Measurements from ENCODE around the gene ZNF687.

Gene ZNF687

DNA sequence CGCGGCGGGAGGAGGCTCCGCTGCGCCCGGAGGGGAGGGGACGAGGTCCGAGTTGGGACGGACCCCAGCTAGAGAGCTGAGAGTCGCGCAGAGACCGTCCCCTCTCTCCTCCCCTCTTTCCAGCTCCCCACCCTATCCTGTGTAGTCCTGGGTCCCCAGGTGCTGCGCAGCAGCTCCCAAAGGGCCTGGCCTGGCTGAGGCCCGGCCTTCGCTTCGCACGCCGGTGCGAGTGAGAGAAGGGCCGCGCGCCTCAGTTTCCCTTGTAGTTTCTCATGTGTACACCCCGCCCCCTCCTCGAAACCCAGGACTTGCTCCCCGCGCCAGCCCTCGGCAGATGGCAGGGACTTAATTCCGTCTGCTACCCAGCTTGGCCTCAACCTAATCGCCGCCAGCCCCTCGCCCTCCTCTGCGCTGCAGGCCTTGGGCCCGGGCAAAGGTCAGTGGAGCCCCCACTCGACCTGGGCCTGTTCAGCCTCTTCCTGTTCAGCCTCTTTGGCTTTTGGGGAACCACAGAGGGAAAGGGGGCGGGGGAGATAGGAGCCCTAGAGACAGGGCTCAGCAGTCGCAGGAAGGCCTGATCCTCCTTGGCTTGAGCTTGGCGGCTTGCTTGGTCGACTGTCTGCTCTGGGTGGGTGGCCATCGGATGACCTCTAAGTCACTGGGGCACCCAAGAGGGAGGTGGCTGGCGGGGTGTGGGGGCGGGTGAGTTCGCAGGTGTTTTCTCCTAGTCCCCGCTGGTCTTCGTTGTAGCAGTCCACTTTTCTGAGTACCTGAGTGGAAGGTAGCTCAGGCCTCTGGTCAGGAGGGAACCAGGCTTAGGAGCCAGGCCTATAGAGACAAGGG lies 1.0 kb downstream of the ZNF687 start:
- DNase-seq: no peak

DNA sequence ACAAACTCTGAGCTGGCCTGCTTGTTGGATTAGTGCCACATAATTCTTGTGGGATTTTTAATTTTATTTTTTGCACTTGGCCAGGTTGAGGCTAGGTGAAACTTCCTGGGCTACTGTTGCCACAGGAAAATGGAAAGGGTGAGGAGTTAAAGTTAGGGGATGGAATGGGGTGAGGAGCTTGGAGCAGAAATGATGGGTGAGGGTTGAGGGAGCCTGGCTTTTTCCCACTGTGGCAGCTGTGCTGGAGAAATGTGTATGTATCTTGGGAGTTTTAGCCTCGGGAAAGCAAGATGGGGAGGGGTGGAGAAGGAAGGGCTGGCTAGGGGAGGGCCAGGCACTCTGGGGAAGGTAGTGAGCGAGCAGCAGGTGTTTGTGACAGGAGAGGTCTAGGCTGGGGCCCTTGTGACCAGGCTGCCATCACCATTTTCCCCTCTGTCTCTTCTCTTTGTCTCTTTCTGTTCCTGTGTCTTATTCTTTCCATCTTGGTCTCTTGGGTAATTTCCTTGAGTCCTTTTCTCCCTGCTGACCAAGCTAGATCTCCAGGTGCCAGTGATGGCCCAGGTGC lies 2.0 kb downstream of the ZNF687 start:
- DNase-seq: no peak

DNA sequence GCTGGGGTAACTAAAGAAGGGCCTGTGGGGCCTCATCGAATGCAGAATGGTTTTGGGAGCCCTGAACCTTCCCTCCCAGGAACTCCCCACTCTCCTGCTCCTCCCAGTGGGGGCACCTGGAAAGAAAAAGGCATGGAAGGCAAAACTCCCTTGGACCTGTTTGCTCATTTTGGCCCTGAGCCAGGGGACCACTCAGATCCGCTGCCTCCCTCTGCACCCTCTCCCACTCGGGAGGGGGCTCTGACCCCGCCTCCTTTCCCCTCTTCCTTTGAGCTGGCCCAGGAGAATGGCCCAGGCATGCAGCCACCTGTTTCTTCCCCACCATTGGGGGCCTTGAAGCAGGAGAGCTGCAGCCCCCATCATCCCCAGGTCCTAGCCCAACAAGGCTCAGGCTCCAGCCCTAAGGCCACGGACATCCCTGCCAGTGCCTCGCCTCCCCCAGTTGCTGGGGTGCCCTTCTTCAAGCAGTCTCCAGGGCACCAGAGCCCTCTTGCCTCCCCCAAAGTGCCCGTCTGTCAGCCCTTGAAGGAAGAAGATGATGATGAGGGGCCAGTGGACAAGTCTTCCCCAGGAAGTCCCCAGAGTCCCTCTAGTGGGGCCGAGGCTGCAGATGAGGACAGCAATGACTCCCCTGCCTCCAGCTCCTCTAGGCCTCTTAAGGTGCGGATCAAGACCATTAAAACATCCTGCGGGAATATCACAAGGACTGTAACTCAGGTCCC lies 4.7 kb downstream of the ZNF687 start:
- DNase-seq: no peak

DNA sequence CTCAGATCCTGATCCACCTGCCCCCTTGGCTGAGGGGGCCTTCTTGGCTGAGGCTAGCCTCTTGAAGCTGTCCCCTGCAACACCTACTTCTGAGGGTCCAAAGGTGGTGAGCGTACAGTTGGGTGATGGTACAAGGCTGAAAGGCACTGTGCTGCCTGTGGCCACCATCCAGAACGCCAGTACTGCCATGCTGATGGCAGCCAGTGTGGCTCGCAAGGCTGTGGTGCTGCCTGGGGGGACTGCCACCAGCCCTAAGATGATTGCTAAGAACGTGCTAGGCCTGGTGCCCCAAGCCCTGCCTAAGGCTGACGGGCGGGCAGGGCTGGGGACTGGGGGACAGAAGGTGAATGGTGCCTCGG lies 5.2 kb downstream of the ZNF687 start:
- DNase-seq: no peak

DNA sequence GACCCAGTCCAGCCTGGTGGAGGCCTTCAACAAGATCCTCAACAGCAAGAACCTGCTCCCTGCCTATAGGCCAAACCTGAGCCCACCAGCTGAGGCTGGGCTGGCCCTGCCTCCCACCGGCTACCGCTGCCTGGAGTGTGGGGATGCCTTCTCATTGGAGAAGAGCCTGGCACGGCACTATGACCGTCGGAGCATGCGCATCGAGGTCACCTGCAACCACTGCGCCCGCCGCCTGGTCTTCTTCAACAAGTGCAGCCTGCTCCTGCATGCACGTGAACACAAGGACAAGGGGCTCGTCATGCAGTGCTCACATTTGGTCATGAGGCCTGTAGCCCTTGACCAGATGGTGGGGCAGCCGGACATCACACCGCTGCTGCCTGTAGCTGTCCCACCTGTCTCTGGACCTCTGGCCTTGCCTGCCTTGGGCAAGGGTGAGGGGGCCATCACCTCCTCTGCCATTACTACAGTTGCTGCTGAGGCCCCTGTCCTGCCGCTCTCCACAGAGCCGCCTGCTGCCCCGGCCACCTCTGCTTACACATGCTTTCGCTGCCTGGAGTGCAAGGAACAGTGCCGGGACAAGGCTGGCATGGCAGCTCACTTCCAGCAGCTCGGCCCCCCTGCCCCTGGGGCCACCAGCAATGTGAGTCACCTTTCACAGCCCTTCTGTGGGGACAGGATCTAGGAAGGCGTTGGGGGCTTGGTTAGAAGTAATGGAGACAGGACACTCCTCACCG lies 5.8 kb downstream of the ZNF687 start:
- DNase-seq: no peak

DNA sequence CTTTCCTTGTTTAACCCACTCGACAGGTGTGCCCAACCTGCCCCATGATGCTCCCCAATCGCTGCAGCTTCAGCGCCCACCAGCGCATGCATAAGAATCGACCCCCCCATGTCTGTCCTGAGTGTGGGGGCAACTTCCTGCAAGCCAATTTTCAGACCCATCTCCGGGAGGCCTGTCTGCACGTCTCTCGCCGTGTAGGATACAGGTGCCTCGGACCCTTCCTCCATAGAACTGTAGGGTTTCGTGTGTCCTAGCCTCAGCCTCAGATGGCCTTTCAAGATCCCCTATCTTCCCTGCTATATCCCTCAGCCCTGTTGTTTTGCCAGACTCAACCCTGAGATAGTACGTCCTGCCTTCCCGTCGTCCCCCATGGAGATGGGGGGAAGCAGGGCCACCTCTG lies 6.4 kb downstream of the ZNF687 start:
- DNase-seq: no peak

DNA sequence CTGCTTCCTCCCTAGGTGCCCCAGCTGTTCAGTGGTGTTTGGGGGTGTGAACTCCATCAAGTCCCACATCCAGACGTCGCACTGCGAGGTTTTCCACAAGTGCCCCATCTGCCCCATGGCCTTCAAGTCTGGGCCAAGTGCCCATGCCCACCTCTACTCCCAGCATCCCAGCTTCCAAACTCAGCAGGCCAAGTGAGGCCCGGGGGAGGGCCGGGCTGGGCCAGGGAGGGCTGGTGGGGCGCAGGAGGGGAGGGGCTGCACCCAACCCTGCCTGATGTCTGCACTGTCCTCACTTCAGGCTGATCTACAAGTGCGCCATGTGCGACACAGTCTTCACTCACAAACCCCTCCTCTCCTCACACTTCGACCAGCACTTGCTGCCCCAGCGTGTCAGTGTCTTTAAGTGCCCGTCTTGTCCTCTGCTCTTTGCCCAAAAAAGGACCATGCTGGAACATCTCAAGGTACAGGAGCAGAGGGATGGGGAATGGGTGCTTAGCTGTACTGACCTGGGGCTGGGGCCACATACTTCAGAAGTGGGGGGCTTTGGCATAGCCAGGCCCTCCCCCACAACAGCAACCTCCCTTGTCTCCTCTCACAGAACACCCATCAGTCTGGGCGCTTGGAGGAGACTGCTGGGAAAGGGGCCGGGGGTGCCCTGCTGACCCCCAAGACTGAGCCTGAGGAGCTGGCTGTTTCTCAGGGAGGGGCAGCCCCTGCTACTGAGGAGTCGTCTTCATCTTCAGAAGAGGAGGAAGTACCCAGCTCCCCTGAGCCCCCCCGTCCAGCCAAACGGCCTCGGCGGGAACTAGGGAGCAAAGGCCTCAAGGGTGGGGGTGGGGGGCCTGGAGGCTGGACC lies 7.2 kb downstream of the ZNF687 start:
- DNase-seq: no peak

DNA sequence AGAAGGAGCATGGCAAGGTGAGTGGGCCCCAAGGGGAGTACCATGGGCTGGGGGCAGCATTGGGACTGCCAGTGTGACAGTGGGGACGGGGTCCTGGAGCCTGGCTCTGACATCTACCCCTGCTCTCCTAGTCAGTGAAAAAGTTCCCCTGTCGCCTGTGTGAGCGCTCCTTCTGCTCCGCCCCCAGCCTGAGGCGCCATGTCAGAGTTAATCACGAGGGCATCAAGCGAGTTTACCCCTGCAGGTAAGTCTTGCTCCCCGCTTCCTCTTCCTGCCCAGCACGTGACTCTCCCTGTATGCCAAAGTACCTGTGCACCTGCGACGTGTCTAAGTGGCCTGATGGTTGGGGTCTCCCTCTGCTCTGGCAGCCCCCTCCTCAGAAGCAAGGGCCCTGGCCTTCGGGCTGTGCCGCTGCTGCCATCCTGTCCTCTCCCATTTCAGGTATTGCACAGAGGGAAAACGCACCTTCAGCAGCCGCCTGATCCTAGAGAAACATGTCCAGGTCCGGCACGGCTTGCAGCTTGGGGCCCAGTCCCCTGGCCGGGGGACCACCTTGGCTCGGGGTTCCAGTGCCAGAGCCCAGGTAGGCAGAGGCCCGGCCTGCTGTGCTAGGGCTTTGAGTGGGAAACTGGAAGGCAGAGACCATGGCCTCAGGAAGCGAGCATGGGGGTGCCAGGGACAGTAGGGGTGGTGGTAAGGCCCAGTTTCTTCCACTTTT lies 8.1 kb downstream of the ZNF687 start:
- no peak for DNase-seq

DNA sequence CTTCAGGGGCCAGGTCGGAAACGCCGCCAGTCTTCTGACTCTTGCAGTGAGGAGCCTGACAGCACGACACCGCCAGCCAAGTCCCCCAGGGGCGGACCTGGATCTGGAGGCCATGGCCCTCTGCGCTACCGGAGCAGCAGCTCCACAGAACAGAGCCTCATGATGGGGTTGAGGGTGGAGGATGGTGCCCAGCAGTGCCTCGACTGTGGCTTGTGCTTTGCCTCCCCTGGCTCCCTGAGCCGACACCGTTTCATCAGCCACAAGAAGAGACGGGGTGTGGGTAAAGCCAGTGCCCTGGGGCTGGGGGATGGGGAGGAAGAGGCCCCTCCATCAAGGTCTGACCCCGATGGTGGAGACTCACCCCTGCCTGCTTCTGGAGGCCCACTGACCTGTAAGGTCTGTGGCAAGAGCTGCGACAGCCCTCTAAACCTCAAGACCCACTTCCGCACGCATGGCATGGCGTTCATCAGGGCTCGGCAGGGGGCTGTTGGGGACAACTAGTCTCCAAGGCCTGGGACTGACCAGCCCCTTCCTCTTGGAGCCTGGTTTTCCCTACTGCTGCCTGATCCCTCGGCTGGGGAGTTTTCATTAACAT lies 8.7 kb downstream of the ZNF687 start:
- DNase-seq: no peak

DNA sequence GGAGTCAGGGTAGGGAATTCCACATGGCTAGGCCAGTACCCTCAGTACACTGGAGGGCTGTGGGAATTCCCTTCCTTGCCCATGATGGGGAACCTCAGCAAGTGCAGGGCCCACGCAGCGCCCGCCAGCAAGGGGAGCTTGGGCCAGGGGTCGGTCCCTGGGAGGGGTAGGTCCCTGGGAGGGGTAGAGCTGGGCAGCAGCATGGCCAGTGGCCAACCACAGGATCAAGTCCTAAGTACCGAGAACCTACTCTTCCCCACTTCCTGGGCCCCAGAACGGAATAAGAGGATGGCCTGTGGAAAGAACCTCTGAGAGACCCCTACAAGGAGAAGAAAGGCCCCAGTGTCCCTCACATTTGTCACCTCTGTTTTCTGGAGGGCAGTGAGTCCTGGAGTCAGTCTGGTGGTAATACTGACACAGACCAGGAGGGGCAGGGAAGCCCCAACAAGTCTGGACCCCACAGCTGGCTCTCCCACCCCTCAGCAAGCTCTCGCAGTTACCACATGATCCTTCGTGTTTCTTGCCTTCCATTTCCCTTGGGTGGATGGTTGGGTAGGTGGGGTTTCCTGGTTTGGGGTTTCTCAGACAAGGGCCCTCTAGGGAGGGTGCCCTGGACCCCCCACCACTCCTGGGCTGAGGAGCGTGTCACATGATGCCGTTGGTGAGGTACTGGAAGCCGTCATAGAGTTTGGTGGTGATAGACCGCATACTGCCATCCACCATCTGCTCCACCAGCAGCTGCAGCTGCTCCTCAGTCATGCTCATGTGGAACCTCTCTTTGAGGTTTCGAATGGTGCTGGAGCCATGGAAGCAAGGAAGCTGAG lies 10.3 kb downstream of the ZNF687 start:
- DNase-seq: no peak

DNA sequence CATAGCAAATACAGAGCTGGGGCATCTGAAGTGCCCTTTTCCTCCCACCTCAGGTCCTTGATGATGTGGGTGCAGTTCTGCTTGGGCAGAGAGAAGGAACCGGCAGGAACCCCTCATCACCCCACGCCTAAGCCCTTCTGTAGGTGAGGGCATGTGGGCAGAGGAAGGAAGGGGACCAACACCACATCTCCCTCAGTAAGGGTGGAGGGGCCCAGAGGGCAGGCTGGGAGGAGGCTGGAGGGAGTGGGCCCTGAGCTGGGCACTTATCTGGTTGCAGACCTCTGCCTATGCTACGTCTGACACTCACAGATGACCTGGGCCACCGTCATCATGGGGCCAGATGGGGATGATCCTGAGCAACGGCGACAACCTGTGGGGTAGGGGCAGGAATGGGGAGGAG lies 11.0 kb downstream of the ZNF687 start:
- no peak for DNase-seq

DNA sequence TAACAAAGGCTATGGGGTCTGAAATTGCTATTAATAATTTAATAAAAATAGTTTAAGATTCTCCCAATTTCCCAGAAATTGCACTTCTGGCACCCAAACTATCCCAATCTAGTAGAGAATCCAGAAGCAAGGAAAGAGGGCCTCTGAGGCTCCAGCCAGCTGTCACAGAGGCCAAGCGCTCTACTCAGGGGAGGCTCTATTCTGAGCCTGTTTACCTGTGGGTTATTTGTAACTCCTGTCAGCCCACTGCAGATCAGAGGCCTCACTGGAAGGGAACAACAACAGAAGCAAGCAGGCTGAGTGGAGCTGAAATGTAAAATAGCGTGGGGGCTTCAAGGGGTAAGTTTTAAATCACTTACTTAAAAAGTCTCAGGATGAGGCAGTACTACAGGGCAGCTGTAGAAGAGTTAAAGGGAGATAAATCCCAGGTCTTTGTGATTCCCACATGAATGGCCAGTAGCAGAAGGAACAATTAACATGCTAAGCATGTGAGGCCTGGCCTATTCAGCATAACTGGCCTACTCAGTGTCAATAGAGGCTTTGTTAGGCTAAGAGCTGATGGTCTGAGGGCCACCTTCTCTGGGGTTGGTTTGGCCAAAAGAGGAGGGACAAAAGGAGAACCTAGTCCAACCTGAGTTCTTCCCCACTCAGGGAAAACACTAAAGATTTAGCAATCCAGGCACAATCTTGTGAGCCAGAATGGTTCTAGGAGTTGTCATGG lies 12.8 kb downstream of the ZNF687 start:
- no peak for DNase-seq

DNA sequence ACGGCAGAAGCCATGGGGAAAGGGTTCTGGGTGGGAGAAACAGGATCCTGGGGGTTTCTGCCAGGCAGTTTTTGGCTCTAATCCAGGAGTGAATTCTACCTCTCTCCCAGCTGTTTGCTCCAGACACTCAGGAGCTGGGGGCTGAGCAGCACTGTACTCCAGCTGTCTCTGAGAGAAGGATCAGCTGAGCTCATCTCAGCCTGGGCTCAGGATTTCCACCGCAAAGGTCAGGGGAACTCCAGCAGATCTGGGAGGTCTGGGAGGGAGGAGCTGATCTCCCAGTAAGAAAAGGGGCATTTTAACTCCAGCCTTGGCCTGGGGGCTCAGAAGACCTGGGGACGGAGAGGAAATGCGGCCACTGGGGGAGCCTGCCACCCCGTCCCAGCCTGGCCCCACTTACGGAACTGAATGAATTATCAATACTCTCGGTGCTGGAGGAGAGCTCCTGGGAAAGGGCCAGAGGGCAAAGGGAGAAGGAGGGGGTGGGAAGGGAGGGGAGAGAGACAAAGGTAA lies 27.8 kb downstream of the ZNF687 start:
- DNase-seq: no peak

DNA sequence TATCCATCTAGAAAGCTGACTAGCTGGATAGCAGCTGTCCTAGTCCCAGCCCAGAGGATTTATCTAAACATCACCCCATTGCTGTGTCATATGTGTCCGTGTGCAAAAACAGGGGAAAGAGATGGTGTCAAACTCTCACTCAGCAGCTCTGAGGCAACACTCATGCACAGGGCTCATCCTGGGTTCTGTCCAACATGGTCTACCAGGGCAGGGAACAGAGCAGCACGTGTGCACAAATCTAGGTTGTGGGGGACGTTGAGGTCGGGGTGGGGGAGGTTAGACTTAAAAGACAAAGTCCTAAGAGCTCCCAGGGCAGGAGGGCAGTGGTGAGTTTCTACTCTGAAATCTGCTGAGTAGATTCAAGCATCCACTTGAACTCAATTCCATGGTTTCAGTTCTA lies 28.9 kb downstream of the ZNF687 start:
- no peak for DNase-seq

DNA sequence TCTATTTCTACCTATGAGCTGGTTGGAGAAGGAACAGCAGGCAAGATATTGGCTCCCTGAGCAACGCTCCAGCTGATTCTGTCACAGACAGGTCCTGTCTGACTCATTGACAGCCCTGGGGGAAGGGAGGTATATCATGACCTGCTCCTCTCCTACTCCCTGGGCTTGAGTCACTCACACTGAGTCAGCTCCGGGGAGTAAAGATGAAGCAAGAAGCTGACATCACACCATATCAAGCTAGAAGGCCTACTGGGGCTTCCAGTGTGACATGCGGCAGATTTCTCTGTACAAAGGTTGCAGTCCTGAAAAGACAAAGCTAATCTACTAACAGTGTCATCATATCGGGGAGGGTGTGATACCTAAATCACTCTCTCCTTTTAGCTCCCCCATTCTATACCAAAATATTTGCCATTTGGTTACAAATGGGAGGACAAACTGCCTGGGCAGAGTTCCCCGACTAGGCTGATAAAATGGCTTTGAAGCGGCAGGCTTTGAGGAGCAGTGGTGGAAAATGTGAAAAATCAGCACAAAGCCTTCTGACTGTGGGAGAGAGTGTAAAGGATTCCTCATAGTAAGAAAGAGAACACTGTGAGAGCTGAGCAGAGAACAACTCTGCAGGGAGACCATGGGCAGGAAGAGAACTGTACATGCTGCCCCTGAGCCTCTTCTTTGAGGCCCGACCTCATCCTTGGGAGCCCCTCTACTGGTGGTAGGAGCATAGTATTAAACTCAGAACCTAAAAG lies 29.7 kb downstream of the ZNF687 start:
- DNase-seq: no peak

DNA sequence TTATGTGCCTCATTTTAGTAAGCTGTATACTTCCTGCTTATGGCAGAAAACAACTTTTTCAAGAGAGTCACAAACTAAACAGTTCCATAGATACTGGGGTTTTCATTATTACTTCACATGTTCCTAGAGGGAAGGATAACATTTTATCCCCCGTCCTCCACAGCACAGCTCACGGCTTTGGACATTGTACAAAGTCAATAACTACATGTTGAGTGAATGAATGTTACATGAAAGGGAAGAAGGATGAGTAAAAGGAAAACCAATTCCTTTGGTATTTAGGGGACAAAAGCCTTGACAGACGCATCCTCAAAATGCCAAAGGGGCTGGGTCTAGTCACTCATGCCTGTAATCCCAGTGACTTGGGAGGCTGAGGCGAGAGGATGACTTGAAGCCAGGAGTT lies 30.3 kb downstream of the ZNF687 start:
- DNase-seq: no peak

DNA sequence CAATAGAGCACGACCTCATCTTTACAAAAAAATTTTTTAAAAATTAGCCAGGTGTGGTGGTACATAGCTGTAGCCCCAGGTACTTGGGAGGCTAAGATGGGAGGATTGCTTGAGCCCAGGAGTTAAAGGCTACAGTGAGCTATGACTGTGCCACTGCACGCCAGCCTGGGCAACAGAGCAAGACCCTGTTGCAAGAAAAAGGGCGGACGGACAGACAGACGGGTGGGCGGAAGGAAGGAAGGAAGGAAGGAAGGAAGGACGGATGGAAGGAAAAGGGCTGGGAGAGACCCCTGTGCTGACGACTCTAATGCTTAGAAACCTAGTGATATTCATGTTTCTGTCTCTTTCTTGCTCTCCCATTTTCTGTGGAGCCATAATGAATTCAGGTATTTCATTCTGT lies 30.7 kb downstream of the ZNF687 start:
- no peak for DNase-seq

DNA sequence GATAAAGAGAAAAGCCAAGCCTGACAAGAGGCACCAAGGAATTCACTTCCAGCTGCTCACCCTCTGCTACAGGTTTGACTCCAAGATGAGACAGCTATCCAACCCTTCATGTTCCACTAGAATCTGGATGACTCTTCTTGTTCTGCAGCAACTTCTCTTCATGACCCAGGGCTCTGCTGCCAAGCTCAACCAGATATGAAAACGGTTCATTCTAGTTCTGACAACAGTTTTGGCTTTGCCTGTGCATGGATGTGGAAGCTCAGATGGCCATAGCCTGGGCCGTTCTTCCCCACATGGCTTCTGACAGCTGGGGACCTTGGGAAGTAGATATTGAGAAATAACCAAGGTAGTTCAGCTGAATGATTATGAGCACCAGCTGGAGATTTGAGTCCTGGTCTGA lies 31.4 kb downstream of the ZNF687 start:
- DNase-seq: no peak
